IPS-18a (cell line): ENCODE measurements around the gene TSPAN9.

Source experiments
- H3K27ac ChIP-seq: one replicate; pipeline ENCODE4 v1.5.1; 2013; ENCODE audit warnings: low read length
- H3K27me3 ChIP-seq: one replicate; pipeline ENCODE4 v1.6.1; 2013; ENCODE audit warnings: mild to moderate bottlenecking, low read length; ENCODE audit not compliant: control insufficient read depth, insufficient read depth
- H3K36me3 ChIP-seq: one replicate; pipeline ENCODE4 v1.6.1; 2013; ENCODE audit warnings: low read depth, low read length; ENCODE audit not compliant: control insufficient read depth
- H3K4me1 ChIP-seq: one replicate; pipeline ENCODE4 v1.6.1; 2013; ENCODE audit warnings: low read depth, low read length; ENCODE audit not compliant: control insufficient read depth
- H3K4me3 ChIP-seq: one replicate; pipeline ENCODE4 v1.5.1; 2013; ENCODE audit warnings: low read length
- H3K9ac ChIP-seq: one replicate; pipeline ENCODE4 v1.6.1; 2013; ENCODE audit warnings: mild to moderate bottlenecking, low read length, moderate library complexity
- H3K9me3 ChIP-seq: one replicate; pipeline ENCODE4 v1.6.1; 2013; ENCODE audit warnings: low read depth, low read length; ENCODE audit not compliant: control insufficient read depth

TSPAN9 gene

GRCh38 chr12:3241621-3242020 lies 164.4 kb downstream of the TSPAN9 start:
- Histone ChIP-seq H3K9me3 (no peaks in the 10 kb centered on the region), H3K4me1 (peaks cover 7% of the 10 kb centered on the region), H3K27ac (no peak overlapping the region), H3K27me3 (no peaks in the 10 kb centered on the region), H3K9ac (no peak overlapping the region), H3K36me3 (no peaks in the 10 kb centered on the region), H3K4me3 (no peak overlapping the region)

GRCh38 chr12:3242199-3242863 lies 165.2 kb downstream of the TSPAN9 start:
- Histone ChIP-seq H3K27ac (no peak overlapping the region), H3K4me1 (no peaks in the 10 kb centered on the region), H3K4me3 (no peak overlapping the region), H3K9ac (no peak overlapping the region), H3K36me3 (no peaks in the 10 kb centered on the region), H3K9me3 (no peaks in the 10 kb centered on the region), H3K27me3 (no peaks in the 10 kb centered on the region)

GRCh38 chr12:3243376-3244084 lies 166.4 kb downstream of the TSPAN9 start:
- Histone ChIP-seq H3K4me3 (no peak overlapping the region), H3K9me3 (no peaks in the 10 kb centered on the region), H3K36me3 (no peaks in the 10 kb centered on the region), H3K4me1 (no peaks in the 10 kb centered on the region), H3K27ac (no peak overlapping the region), H3K9ac (no peak overlapping the region), H3K27me3 (no peaks in the 10 kb centered on the region)

GRCh38 chr12:3244219-3244750 lies 167.1 kb downstream of the TSPAN9 start:
- Histone ChIP-seq H3K27ac (no peak overlapping the region), H3K9ac (no peak overlapping the region), H3K4me1 (no peaks in the 10 kb centered on the region), H3K9me3 (no peaks in the 10 kb centered on the region), H3K4me3 (no peak overlapping the region), H3K27me3 (no peaks in the 10 kb centered on the region), H3K36me3 (no peaks in the 10 kb centered on the region)

GRCh38 chr12:3246253-3246652 lies 169.1 kb downstream of the TSPAN9 start:
- H3K4me3 ChIP-seq = no peak overlapping the region
- H3K4me1 ChIP-seq = no peaks in the 10 kb centered on the region
- H3K27ac ChIP-seq = no peak overlapping the region
- H3K27me3 ChIP-seq = no peaks in the 10 kb centered on the region
- no peak overlapping the region for H3K9ac ChIP-seq
- H3K9me3 ChIP-seq = no peaks in the 10 kb centered on the region
- no peaks in the 10 kb centered on the region for H3K36me3 ChIP-seq

GRCh38 chr12:3247077-3247476 lies 169.9 kb downstream of the TSPAN9 start:
- no peaks in the 10 kb centered on the region for H3K36me3 ChIP-seq
- no peak overlapping the region for H3K4me3 ChIP-seq
- no peaks in the 10 kb centered on the region for H3K9me3 ChIP-seq
- H3K4me1 ChIP-seq = no peaks in the 10 kb centered on the region
- no peak overlapping the region for H3K9ac ChIP-seq
- H3K27me3 ChIP-seq = no peaks in the 10 kb centered on the region
- H3K27ac ChIP-seq = no peak overlapping the region

- Histone ChIP-seq H3K9me3 (no peaks in the 10 kb centered on the region), H3K4me1 (no peaks in the 10 kb centered on the region), H3K27ac (no peak overlapping the region), H3K27me3 (no peaks in the 10 kb centered on the region), H3K36me3 (no peaks in the 10 kb centered on the region), H3K4me3 (no peak overlapping the region), H3K9ac (no peak overlapping the region)
Observed at GRCh38 chr12:3247629-3248161, 170.5 kb downstream of the TSPAN9 start.

GRCh38 chr12:3249081-3249800 lies 172.1 kb downstream of the TSPAN9 start:
- no peak overlapping the region for H3K27ac ChIP-seq
- H3K4me3 ChIP-seq = no peak overlapping the region
- H3K4me1 ChIP-seq = no peaks in the 10 kb centered on the region

GRCh38 chr12:3250034-3250433 lies 172.9 kb downstream of the TSPAN9 start:
- Histone ChIP-seq H3K27me3 (no peaks in the 10 kb centered on the region), H3K4me3 (no peak overlapping the region), H3K4me1 (no peaks in the 10 kb centered on the region), H3K36me3 (no peaks in the 10 kb centered on the region), H3K9me3 (no peaks in the 10 kb centered on the region), H3K9ac (no peak overlapping the region), H3K27ac (no peak overlapping the region)

More at GRCh38 chr12:3249081-3249800, 172.1 kb downstream of the TSPAN9 start:
- H3K9me3 ChIP-seq = no peaks in the 10 kb centered on the region
- H3K36me3 ChIP-seq = no peaks in the 10 kb centered on the region
- H3K27me3 ChIP-seq = no peaks in the 10 kb centered on the region
- H3K9ac ChIP-seq = no peak overlapping the region

GRCh38 chr12:3250576-3250975 lies 173.4 kb downstream of the TSPAN9 start:
- no peak overlapping the region for H3K9ac ChIP-seq
- no peak overlapping the region for H3K27ac ChIP-seq
- no peaks in the 10 kb centered on the region for H3K36me3 ChIP-seq
- H3K27me3 ChIP-seq = no peaks in the 10 kb centered on the region
- no peaks in the 10 kb centered on the region for H3K4me1 ChIP-seq
- H3K9me3 ChIP-seq = no peaks in the 10 kb centered on the region
- no peak overlapping the region for H3K4me3 ChIP-seq

- Histone ChIP-seq H3K27ac (no peak overlapping the region), H3K4me1 (no peaks in the 10 kb centered on the region), H3K9ac (no peak overlapping the region)
Observed at GRCh38 chr12:3251067-3251466, 173.9 kb downstream of the TSPAN9 start.

More at GRCh38 chr12:3251067-3251466, 173.9 kb downstream of the TSPAN9 start:
- Histone ChIP-seq H3K27me3 (no peaks in the 10 kb centered on the region), H3K9me3 (no peaks in the 10 kb centered on the region), H3K36me3 (no peaks in the 10 kb centered on the region), H3K4me3 (no peak overlapping the region)
